Choroid plexus epithelial cell (primary cell): ENCODE data around the gene KCTD15.

Experiments used
- DNase-seq: peaks from one replicate; pipeline ENCODE4 v3.0.0-alpha.2; 2010; ENCODE audit warnings: low read depth
- H3K4me3 ChIP-seq: 2 replicates; pipeline ENCODE4 v1.5.1; 2011; ENCODE audit warnings: low read depth, mild to moderate bottlenecking, control low read depth, low read length, moderate library complexity
- TF ChIP-seq, protein P1 (sequence below): conservative IDR thresholded peaks from 2 replicates; pipeline ENCODE4 v1.5.1; 2011; ENCODE audit warnings: low read depth, mild to moderate bottlenecking, control low read depth, inconsistent platforms, low read length, moderate library complexity

The KCTD15 gene

DNA sequence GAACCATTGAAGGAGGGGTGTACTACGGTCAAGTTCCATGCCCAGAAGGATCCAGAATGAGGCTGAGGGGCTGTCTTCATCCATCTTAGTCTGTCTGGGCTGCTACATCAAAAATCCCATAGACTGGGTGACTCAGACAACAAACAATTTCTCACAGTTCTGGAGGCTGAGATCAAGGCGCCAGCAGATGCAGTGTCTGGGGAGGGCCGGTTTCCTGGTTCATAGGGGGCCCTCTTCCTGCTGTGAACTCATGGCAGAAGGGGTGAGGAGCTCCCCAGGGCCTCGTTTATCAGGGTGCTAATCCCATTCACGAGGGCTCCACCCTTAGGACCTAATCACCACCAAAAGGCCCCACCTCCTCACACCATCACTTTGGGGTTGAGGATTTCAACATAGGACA, 14.7 kb upstream of the KCTD15 start:
- TF ChIP-seq, protein P1, sequence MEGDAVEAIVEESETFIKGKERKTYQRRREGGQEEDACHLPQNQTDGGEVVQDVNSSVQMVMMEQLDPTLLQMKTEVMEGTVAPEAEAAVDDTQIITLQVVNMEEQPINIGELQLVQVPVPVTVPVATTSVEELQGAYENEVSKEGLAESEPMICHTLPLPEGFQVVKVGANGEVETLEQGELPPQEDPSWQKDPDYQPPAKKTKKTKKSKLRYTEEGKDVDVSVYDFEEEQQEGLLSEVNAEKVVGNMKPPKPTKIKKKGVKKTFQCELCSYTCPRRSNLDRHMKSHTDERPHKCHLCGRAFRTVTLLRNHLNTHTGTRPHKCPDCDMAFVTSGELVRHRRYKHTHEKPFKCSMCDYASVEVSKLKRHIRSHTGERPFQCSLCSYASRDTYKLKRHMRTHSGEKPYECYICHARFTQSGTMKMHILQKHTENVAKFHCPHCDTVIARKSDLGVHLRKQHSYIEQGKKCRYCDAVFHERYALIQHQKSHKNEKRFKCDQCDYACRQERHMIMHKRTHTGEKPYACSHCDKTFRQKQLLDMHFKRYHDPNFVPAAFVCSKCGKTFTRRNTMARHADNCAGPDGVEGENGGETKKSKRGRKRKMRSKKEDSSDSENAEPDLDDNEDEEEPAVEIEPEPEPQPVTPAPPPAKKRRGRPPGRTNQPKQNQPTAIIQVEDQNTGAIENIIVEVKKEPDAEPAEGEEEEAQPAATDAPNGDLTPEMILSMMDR, result no peak
- DNase-seq, result peak; percentile 68
- no peak overlapping the region for H3K4me3 ChIP-seq

DNA sequence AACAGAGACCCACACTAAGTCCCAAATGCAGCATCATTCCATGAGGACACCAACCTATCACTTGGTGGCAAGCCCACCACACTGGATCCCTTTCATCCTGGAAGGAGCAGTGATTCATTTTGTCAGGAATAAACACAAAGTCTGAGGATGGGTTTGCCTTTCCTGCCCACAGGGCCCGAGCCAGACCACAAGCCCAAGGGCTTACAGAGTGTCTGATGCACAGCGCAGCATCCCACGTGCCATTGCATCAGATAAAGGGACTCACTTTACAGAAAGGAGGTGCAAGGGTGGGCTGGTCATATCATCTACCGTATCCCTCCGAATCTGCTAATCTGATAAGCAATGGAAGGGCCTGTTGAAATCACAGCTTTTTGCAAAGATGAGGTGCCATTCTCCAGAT, 12.2 kb upstream of the KCTD15 start:
- TF ChIP-seq, protein P1, result no peak
- no peak overlapping the region for H3K4me3 ChIP-seq
- peak; percentile 16 for DNase-seq

DNA sequence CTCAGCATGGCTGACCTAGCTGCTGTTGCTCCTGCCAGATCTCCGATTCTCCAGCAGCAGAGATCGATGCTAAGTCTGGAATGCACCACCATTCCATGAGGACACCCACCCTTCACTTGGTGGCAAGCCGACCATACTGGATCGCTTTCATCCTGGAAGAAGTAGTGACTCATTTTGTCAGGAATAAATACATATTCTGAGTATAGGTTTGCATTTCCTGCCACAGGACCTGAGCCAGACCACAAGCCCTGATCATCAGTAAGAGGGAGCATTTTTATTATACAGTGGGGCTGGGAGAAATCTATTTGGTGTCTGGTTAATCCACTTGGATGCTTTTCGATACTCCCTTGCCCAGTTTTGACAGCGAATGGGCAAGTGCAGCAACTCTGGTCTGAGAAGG, 10.9 kb upstream of the KCTD15 start:
- TF ChIP-seq, protein P1, result no peak
- H3K4me3 ChIP-seq, result no peak overlapping the region
- DNase-seq, result peak; percentile 44

DNA sequence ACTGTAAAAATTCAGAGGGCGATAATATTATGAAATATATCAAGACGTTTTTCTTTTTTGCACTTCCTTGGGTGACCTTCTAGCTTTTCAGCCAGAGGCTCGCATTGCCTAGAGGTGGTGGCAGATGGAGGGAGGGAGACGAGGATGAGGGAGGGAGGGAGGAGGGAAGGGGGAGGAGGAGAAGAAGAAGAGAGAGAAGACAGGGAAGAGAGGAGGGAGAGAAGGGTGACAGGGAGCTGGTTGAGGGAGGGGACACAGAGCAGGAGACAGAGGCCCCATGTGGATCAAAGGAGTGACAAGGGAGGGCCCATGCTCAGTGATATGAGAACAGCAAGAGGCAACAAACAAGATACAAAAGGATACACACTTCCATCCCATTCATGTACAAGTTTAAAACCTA, 8.0 kb upstream of the KCTD15 start:
- no peak overlapping the region for H3K4me3 ChIP-seq
- DNase-seq, result no peak
- TF ChIP-seq, protein P1, result no peak

DNA sequence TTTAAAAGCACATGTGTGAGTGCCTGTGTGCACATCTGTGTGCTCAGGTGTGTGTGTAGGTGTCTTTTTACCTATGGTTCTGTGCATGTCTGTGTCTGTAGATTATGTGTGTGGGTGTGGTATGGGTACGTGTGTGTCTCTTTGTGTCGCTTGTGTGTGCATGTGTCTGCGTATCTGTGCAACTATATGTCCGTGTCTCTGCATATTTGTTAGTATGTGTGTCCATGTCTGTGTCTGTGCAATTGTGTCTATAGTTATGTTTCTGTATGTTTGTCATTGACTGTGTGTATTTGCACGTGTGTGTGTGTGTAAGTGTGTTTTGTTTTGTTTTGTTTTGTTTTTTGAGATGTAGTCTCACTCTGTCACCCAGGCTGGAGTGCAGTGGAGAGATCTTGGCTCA, 7.3 kb upstream of the KCTD15 start:
- H3K4me3 ChIP-seq, result no peak overlapping the region
- TF ChIP-seq, protein P1, result no peak
- DNase-seq, result no peak

DNA sequence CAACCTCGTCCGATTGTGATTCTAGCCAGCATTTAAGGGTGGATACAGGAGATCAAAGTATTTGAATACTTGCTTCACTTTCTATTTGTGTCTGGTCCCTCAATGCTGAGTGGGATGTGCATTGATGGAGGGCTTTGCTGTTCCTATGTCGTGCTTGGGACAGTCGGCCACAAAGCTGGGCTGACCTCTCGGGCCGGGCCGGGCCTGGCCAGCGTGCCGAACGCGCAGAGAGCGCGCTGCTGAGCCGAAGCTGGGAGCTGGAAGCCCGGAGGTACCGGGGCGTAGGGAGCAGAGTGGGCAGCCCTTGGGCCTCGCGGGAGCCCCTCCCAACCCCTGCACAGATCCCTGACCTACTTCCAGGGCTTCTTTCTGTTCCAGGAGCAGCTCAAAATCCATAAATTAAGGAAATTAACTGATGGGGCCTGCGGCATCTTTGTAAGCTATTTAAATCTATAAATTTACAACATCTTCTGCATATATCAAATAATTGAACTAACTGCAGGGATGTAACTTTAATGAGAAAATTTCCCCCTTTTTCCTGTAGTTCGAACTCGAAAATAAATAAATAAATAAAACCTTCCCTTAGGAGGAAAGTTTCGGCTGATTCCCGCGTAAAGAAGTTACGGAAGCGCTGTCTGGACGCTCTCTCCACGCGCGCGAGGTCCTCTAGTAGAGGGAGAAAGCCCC, 1.8 kb upstream of the KCTD15 start:
- peak overlapping the region; percentile 71 for H3K4me3 ChIP-seq
- TF ChIP-seq, protein P1, result no peak
- no peak for DNase-seq
